SK-N-SH (cell line): ENCODE results near the gene ZFP36.

Source experiments
- CTCF ChIP-seq: fragments of 200-600 bp; sonication (generic); IDR thresholded peaks from 2 replicates; pipeline ENCODE4 v1.6.1; 2017; ENCODE audit warnings: antibody characterized with exemption, mild to moderate bottlenecking, moderate library complexity
- ELF1 ChIP-seq: IDR thresholded peaks from 2 replicates; pipeline ENCODE4 v1.4.0; 2012
- FOXM1 ChIP-seq: IDR thresholded peaks from 2 replicates; pipeline ENCODE4 v1.4.0; 2012; ENCODE audit warnings: low read depth, mild to moderate bottlenecking
- REST ChIP-seq: IDR thresholded peaks from 2 replicates; pipeline ENCODE4 v1.6.1; 2012; ENCODE audit warnings: mild to moderate bottlenecking, low read depth, low read length, moderate library complexity

GRCh38 chr19:39406656-39407409 lies at the start of gene ZFP36:
- 0 out of 2 replicates have a peak, but pooled peaks have one; percentile 14 for TF ChIP-seq CTCF
- no peak for TF ChIP-seq FOXM1
- TF ChIP-seq ELF1, result peak; percentile 32
- no peak for TF ChIP-seq REST
